WTC11 (cell line): ENCODE data around the gene BCAP29. TPM values are rescaled to one million over a fixed set of nuclear protein-coding genes. Genes with fewer than 3 reads are reported as not detected.
A peak's percentile ranks its signal among the peaks of the same experiment; 100 is the strongest.

Source experiments
- ATAC-seq: fragments of 200-7000 bp; cut with Tn5 transposase; 2 replicates; pipeline ENCODE4 v1.10.0; 2021; ENCODE audit warnings: mild to moderate bottlenecking, moderate library complexity
- CTCF ChIA-PET: fragments of 300-600 bp; sonication (Branson Sonifier 250); formaldehyde crosslinking; loops from one replicate; lab custom pipeline; 2021; ENCODE audit warnings: antibody characterized with exemption; lab: Charles Lee
- POLR2A ChIA-PET: fragments of 350-600 bp; sonication (Branson Sonifier 250); formaldehyde crosslinking; loops from one replicate; lab custom pipeline; 2021; ENCODE audit warnings: antibody characterized with exemption; lab: Charles Lee
- DNase-seq: peaks from one replicate; pipeline ENCODE4 v3.0.0; 2021; ENCODE audit warnings: low spot score
- H3K27ac Mint-ChIP-seq: 2 replicates; pipeline ENCODE4 v1.8.0; 2021; ENCODE audit warnings: mixed read lengths
- H3K27me3 Mint-ChIP-seq: 2 replicates; pipeline ENCODE4 v1.8.0; 2021; ENCODE audit warnings: low read depth, mild to moderate bottlenecking, moderate library complexity, mixed read lengths
- H3K36me3 Mint-ChIP-seq: 2 replicates; pipeline ENCODE4 v1.8.0; 2021; ENCODE audit warnings: mixed read lengths
- H3K4me1 Mint-ChIP-seq: 2 replicates; pipeline ENCODE4 v1.8.0; 2022; ENCODE audit warnings: mixed read lengths
- H3K4me3 Mint-ChIP-seq: 2 replicates; pipeline ENCODE4 v1.8.0; 2021; ENCODE audit warnings: mild to moderate bottlenecking, moderate library complexity, mixed read lengths
- H3K9me3 Mint-ChIP-seq: 2 replicates; pipeline ENCODE4 v1.8.0; 2021; ENCODE audit warnings: mixed read lengths
- ATF6 ChIP-seq: sonication (generic); formaldehyde crosslinking; IDR thresholded peaks from 2 replicates; pipeline ENCODE4 v1.8.1; 2023; ENCODE audit warnings: mild to moderate bottlenecking, missing genetic modification reagents
- CREM ChIP-seq: sonication (generic); formaldehyde crosslinking; IDR thresholded peaks from 2 replicates; pipeline ENCODE4 v1.8.1; 2022; ENCODE audit warnings: mild to moderate bottlenecking, missing genetic modification reagents, moderate library complexity
- FOXK1 ChIP-seq: sonication (generic); formaldehyde crosslinking; IDR thresholded peaks from 2 replicates; pipeline ENCODE4 v1.8.0; 2022; ENCODE audit warnings: mild to moderate bottlenecking, moderate library complexity, missing genetic modification reagents
- FOXP1 ChIP-seq: sonication (generic); formaldehyde crosslinking; IDR thresholded peaks from 2 replicates; pipeline ENCODE4 v1.8.0; 2022; ENCODE audit warnings: missing genetic modification reagents, mild to moderate bottlenecking, moderate library complexity, borderline replicate concordance
- KAT7 ChIP-seq: sonication (generic); formaldehyde crosslinking; IDR thresholded peaks from 2 replicates; pipeline ENCODE4 v1.8.1; 2023; ENCODE audit warnings: missing genetic modification reagents, mild to moderate bottlenecking, borderline replicate concordance
- NR2C2 ChIP-seq: sonication (generic); formaldehyde crosslinking; IDR thresholded peaks from 2 replicates; pipeline ENCODE4 v1.8.0; 2022; ENCODE audit warnings: mild to moderate bottlenecking, missing genetic modification reagents
- NR3C1 ChIP-seq: sonication (generic); formaldehyde crosslinking; conservative IDR thresholded peaks from 2 replicates; pipeline ENCODE4 v1.8.1; 2023; ENCODE audit warnings: low read depth, mild to moderate bottlenecking, missing genetic modification reagents
- PREB ChIP-seq: sonication (generic); formaldehyde crosslinking; IDR thresholded peaks from 2 replicates; pipeline ENCODE4 v1.8.1; 2022; ENCODE audit warnings: mild to moderate bottlenecking, missing genetic modification reagents, moderate library complexity, borderline replicate concordance
- SP1 ChIP-seq: sonication (generic); formaldehyde crosslinking; conservative IDR thresholded peaks from 2 replicates; pipeline ENCODE4 v1.8.1; 2022; ENCODE audit warnings: missing genetic modification reagents
- TCF7 ChIP-seq: sonication (generic); formaldehyde crosslinking; IDR thresholded peaks from 2 replicates; pipeline ENCODE4 v1.8.0; 2022; ENCODE audit warnings: mild to moderate bottlenecking, low read depth, missing genetic modification reagents, moderate library complexity
- USF1 ChIP-seq: sonication (generic); formaldehyde crosslinking; IDR thresholded peaks from 2 replicates; pipeline ENCODE4 v1.8.0; 2022; ENCODE audit warnings: mild to moderate bottlenecking, missing genetic modification reagents
- ZBTB21 ChIP-seq: sonication (generic); formaldehyde crosslinking; IDR thresholded peaks from 2 replicates; pipeline ENCODE4 v1.8.1; 2023; ENCODE audit warnings: mild to moderate bottlenecking, missing genetic modification reagents, borderline replicate concordance
- ZBTB43 ChIP-seq: sonication (generic); formaldehyde crosslinking; IDR thresholded peaks from 2 replicates; pipeline ENCODE4 v1.8.1; 2023; ENCODE audit warnings: mild to moderate bottlenecking, missing genetic modification reagents
- ZNF121 ChIP-seq: sonication (generic); formaldehyde crosslinking; IDR thresholded peaks from 2 replicates; pipeline ENCODE4 v1.8.0; 2023; ENCODE audit warnings: missing genetic modification reagents
- ZNF219 ChIP-seq: sonication (generic); formaldehyde crosslinking; IDR thresholded peaks from 2 replicates; pipeline ENCODE4 v1.8.0; 2023; ENCODE audit warnings: missing genetic modification reagents, mild to moderate bottlenecking, borderline replicate concordance
- ZNF263 ChIP-seq: sonication (generic); formaldehyde crosslinking; IDR thresholded peaks from 2 replicates; pipeline ENCODE4 v1.8.1; 2022; ENCODE audit warnings: low read depth, mild to moderate bottlenecking, moderate library complexity, missing genetic modification reagents
- ZNF317 ChIP-seq: sonication (generic); formaldehyde crosslinking; IDR thresholded peaks from 2 replicates; pipeline ENCODE4 v1.8.1; 2023; ENCODE audit warnings: low read depth, mild to moderate bottlenecking, moderate library complexity, missing genetic modification reagents, borderline replicate concordance
- ZNF425 ChIP-seq: fragments of 250-450 bp; sonication (Bioruptor Pico); conservative IDR thresholded peaks from 2 replicates; pipeline ENCODE4 v1.9.0; 2021; ENCODE audit warnings: mild to moderate bottlenecking
- ZNF512 ChIP-seq: sonication (generic); formaldehyde crosslinking; IDR thresholded peaks from 2 replicates; pipeline ENCODE4 v1.8.1; 2022; ENCODE audit warnings: missing genetic modification reagents, borderline replicate concordance
- ZNF532 ChIP-seq: fragments of 250-450 bp; sonication (Bioruptor Pico); IDR thresholded peaks from 2 replicates; pipeline ENCODE4 v1.9.0; 2021; ENCODE audit warnings: mild to moderate bottlenecking, borderline replicate concordance
- total RNA-seq: library from RNA; stranded (reverse); gene quantifications from 3 replicates; pipeline ENCODE4 v1.2.3, GENCODE V29; 2021

BCAP29 gene
- total RNA-seq, 1 experiment from 2014 or later, result 14.5 TPM

GRCh38 chr7:107661081-107661864, 81.2 kb downstream of the BCAP29 start:
- Mint-ChIP-seq H3K4me3 (peak overlapping the region; percentile 85), H3K4me1 (peaks cover 19% of the 10 kb centered on the region), H3K27ac (no peak overlapping the region), H3K36me3 (no peaks in the 10 kb centered on the region), H3K27me3 (peaks cover 80% of the 10 kb centered on the region), H3K9me3 (no peaks in the 10 kb centered on the region)
- DNase-seq (peak; percentile 72), ATAC-seq (peak; percentile 82)
- ChIA-PET CTCF (interaction anchor here (0.6 to 2.3 kb wide), 14 partner anchors 16 to 218 kb away, joined by 3 to 12 read pairs (median 4); partner anchors contain the start of genes CBLL1, COG5 and DUS4L), POLR2A (interaction anchor here (1.9 kb wide), 1 partner anchor 82 kb away, joined by 9 read pairs; the partner anchor contains the start of gene CBLL1)
- TF ChIP-seq ZNF425 (CRISPR knock-in tag), result no peak
- TF ChIP-seq ATF6 (CRISPR knock-in tag), result no peak
- peak; percentile 91 for TF ChIP-seq ZNF263
- no peak for TF ChIP-seq ZNF121 (CRISPR knock-in tag)
- TF ChIP-seq ZNF317, result no peak
- TF ChIP-seq ZNF219 (CRISPR knock-in tag), result no peak
- TF ChIP-seq ZBTB21, result no peak
- no peak for TF ChIP-seq PREB
- TF ChIP-seq FOXP1 (CRISPR knock-in tag), result peak; percentile 79; the same call in 1 of the 2 replicates
- TF ChIP-seq USF1 (CRISPR knock-in tag), result no peak
- no peak for TF ChIP-seq CREM (CRISPR knock-in tag)
- no peak for TF ChIP-seq ZNF532 (CRISPR knock-in tag)
- TF ChIP-seq KAT7 (CRISPR knock-in tag), result 0 out of 2 replicates have a peak, but pooled peaks have one; percentile 51
- TF ChIP-seq FOXK1 (CRISPR knock-in tag), result no peak; the same call in 1 of the 2 replicates
- TF ChIP-seq NR3C1 (CRISPR knock-in tag), result no peak
- TF ChIP-seq NR2C2 (CRISPR knock-in tag), result peak; percentile 46; the same call in 1 of the 2 replicates
- no peak for TF ChIP-seq ZBTB43
- no peak for TF ChIP-seq SP1 (CRISPR knock-in tag)
- 0 out of 2 replicates have a peak, but pooled peaks have one; percentile 48 for TF ChIP-seq TCF7 (CRISPR knock-in tag)
- TF ChIP-seq ZNF512 (CRISPR knock-in tag), result 0 out of 2 replicates have a peak, but pooled peaks have one; percentile 52
